ENCODE measurements around the gene DST.
"Not testable (repeated sequence)": the region's sequence is repeated elsewhere in the genome, so short reads cannot be mapped to it uniquely, and the experiment has no call there.

Gene DST

DNA sequence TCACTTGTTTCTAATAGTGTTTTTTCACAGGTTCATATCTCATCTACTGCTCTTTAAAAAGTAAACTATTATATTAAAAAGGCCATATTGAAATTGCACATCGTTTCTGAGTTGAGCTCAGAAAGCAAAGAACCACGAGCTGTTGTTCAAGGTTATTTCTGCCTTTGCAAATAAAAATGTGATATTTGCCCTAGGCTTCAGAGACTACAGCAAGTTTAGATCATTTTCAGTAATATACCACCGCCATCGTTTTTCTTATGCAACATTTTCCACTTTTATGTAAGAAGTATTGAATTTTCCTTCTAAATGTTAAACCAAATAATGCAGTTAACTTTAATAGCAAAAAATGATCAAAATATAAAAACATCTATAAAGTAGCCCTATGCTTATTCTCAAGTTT, 71.1 kb downstream of the DST start:
- peaks cover 23% of the 10 kb centered on the region for H3K36me3 ChIP-seq (replicated peaks)

DNA sequence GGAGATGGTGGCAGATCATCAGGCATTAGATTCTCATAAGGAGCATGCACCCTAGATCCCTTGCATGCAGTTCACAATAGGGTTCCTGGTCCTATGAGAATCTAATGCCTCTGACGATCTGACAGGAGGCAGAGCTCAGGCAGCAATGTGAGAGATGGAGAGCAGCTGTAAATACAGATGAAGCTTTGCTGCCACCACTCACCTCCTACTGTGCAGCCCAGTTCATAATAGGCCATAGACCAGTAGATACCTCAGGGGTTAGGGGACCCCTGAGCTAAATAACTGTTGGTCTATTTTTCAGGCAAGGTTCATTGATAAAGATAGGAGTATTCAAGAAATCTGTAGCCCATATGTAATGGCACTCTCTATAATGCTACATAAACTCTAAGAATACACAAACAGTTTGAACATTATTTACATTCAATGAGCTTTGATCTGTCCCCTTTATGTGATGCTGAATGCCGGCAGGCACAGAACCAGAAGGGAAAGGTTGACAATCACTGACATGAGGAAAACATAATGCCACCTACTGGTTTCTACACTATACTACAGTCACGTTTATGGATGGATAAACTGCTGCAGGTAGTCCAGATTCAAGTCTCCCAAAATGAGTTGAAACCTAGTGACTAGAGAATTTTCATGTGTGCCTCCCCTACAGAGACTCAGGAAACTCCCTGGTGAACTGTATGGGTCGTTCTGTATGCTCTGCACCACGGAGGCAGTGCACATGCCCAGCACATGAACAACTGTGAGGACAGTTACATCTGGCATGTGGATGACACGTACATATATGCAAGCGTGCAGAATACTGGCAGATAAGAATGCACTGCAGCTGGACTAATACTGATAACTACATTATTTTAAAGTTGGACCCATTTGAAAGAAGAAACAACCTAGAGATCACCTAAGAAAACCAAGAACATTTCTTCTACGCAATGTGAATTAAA, 72.0 kb downstream of the DST start:
- Histone ChIP-seq H3K27ac (no peak overlapping the region), H3K4me3 (ENCODE audit: low read depth, low read length) (no peak overlapping the region), H3K27me3 (replicated peaks) (no peaks in the 10 kb centered on the region), H3K36me3 (replicated peaks) (peaks cover 26% of the 10 kb centered on the region)
- DNase-seq = no peak
- in situ Hi-C loops (cut with HindIII; ENCODE audit: low pct_ligation_motif_present, low sequenced_read_pairs) = no loop called here
- TF ChIP-seq, protein P1, sequence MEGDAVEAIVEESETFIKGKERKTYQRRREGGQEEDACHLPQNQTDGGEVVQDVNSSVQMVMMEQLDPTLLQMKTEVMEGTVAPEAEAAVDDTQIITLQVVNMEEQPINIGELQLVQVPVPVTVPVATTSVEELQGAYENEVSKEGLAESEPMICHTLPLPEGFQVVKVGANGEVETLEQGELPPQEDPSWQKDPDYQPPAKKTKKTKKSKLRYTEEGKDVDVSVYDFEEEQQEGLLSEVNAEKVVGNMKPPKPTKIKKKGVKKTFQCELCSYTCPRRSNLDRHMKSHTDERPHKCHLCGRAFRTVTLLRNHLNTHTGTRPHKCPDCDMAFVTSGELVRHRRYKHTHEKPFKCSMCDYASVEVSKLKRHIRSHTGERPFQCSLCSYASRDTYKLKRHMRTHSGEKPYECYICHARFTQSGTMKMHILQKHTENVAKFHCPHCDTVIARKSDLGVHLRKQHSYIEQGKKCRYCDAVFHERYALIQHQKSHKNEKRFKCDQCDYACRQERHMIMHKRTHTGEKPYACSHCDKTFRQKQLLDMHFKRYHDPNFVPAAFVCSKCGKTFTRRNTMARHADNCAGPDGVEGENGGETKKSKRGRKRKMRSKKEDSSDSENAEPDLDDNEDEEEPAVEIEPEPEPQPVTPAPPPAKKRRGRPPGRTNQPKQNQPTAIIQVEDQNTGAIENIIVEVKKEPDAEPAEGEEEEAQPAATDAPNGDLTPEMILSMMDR (IDR thresholded peaks at IDR 0.05; ENCODE audit: low read depth, low read length, missing control alignments) = peak; percentile 62

More for the DNA sequence above, 71.1 kb downstream of the DST start:
- in situ Hi-C loops (cut with HindIII; ENCODE audit: low pct_ligation_motif_present, low sequenced_read_pairs) = no loop called here
- H3K4me3 ChIP-seq (ENCODE audit: low read depth, low read length) = no peak overlapping the region
- DNase-seq = no peak
- H3K27ac ChIP-seq = no peak overlapping the region
- H3K27me3 ChIP-seq (replicated peaks) = no peaks in the 10 kb centered on the region
- TF ChIP-seq, protein P1 (IDR thresholded peaks at IDR 0.05; ENCODE audit: low read depth, low read length, missing control alignments) = no peak

DNA sequence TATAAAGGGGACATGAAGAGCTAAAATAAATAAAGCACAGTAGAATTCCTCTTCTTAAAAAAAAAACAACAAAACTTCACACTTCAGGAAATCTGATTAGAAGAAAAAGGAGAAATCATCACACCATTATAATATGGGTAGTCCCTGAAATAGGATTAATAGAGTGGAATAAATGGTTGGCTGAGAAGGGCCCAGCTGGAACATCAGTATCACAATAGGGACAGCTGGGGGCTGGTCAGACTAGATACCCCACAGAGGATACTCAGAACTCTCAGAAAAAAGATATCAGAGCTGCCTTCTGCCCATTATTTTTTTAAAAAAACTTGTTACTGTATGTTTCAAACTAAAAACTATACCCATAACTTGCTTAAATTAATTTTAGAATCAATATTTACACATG, 75.2 kb downstream of the DST start:
- DNase-seq = no peak
- no peak overlapping the region for H3K27ac ChIP-seq
- H3K36me3 ChIP-seq (replicated peaks) = peaks cover 31% of the 10 kb centered on the region
- in situ Hi-C loops (cut with HindIII; ENCODE audit: low pct_ligation_motif_present, low sequenced_read_pairs) = no loop called here
- H3K27me3 ChIP-seq (replicated peaks) = no peaks in the 10 kb centered on the region
- H3K4me3 ChIP-seq (ENCODE audit: low read depth, low read length) = no peak overlapping the region
- TF ChIP-seq, protein P1 (IDR thresholded peaks at IDR 0.05; ENCODE audit: low read depth, low read length, missing control alignments) = no peak

DNA sequence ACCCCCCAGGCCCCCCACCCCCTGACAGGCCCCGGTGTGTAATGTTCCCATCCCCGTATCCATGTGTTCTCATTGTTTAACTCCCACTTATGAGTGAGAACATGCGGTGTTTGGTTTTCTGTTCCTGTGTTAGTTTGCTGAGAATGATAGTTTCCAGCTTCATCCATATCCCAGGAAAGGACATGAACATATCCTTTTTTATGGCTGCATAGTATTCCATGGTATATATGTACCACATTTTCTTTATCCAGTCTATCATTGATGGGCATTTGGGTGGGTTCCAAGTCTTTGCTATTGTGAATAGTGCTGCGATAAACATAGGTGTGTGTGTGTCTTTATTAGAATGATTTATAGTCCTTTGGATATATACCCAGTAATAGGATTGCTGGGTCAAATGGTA, 80.0 kb downstream of the DST start:
- H3K27me3 ChIP-seq (replicated peaks); DNase-seq; H3K27ac ChIP-seq; H3K4me3 ChIP-seq (ENCODE audit: low read depth, low read length); in situ Hi-C loops (cut with HindIII; ENCODE audit: low pct_ligation_motif_present, low sequenced_read_pairs): not testable (repeated sequence)
- H3K36me3 ChIP-seq (replicated peaks) = peaks cover 37% of the 10 kb centered on the region

DNA sequence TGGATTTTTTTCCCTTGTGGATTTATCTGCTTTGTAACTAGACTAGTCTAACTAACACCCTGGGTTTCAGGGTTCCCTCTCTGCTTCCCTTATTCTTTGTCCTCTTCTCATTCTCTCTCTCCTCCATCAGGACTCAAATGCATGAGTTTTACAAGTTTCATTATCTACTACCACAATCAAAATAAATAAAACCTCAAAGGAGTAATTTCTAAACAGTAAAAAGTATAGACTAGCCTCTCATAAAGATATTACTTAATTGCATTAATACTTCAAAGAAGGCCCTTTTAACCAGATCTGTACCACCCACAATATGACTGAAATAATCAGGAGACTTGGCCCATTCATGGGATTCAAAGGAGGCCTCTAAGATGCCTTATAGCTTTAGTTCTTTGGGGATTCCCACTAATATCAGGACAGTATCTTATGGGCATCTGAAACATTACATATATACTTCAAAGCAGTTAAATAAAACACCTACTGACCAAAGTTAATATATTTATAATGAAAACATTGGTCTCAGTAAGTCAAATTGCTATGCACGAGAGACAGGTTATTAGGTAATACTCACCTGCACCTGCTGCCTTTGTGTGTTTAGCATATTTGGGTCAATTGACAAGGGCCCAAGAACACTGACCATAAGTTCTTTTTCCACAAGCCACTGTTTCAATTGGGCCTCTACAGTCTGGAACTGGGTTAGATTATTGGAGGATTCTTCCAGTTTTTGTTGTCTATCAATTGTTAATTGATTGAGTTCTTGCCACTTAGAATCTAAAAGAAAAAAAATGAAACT, 85.7 kb downstream of the DST start:
- in situ Hi-C loops (cut with HindIII; ENCODE audit: low pct_ligation_motif_present, low sequenced_read_pairs) = no loop called here
- H3K27ac ChIP-seq = no peak overlapping the region

More for the DNA sequence above, 85.7 kb downstream of the DST start:
- Histone ChIP-seq H3K27me3 (replicated peaks) (no peaks in the 10 kb centered on the region), H3K36me3 (replicated peaks) (peaks cover 21% of the 10 kb centered on the region), H3K4me3 (ENCODE audit: low read depth, low read length) (no peak overlapping the region)
- TF ChIP-seq, protein P1 (IDR thresholded peaks at IDR 0.05; ENCODE audit: low read depth, low read length, missing control alignments) = no peak
- DNase-seq = no peak
